GM12801 (cell line): Measurements from ENCODE around the gene TOPBP1.

ENCODE experiments used
- CTCF ChIP-seq: IDR thresholded peaks from one replicate; pipeline ENCODE4 v1.5.1; 2011; ENCODE audit warnings: control low read depth; ENCODE audit not compliant: insufficient read length; ENCODE audit errors: extremely low read depth

Gene TOPBP1

DNA sequence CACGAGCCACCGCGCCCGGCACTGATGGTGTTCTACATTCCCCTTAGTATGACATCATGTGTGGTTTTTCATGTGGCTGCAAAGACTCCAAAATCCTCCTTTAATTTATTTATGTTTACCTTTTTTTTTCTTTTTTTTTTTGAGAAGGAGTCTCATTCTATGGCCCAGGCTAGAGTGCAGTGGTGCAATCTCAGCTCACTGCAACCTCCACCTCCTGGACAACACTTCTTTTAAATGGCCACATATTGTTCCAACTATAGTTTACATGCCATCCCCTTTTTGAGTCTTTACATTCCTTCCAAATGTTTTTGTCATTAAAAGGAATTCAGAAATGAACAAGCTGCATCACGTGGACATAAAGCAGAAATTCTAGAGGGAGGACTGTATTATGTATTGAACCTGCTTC lies 98.6 kb downstream of the TOPBP1 start:
- TF ChIP-seq CTCF, result no peak

GRCh38 chr3:133562376-133562775 lies 99.4 kb downstream of the TOPBP1 start:
- no peak for TF ChIP-seq CTCF

DNA sequence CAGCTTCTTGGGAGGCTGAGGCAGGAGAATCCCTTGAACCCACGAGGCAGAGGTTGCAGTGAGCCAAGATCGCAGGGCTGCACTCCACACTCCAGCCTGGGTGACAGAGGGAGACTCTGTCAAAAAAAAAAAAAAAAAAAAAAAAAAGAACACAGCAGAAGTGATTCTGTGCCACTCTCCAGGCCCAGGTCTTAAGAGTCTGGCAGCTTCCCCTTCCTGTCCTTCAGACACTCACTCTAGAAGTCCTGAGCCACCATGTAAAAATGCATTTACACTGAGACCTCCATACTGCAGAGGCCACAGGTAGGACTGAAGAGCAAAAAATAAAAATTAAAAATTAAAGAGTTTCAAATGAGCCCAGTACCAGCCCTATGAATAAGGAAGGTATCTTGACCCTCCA lies 100.1 kb downstream of the TOPBP1 start:
- TF ChIP-seq CTCF, result no peak
